NCI-H748 treated with DMSO at 0.1 percent for 48 hours (cell line): ENCODE measurements around the gene ABHD6.
"Not testable (repeated sequence)": the region's sequence is repeated elsewhere in the genome, so short reads cannot be mapped to it uniquely, and the experiment has no call there.

Experiments
- DNase-seq: peaks from one replicate; lab custom pipeline; 2025; lab: John Stamatoyannopoulos, UW

ABHD6 gene

GRCh38 chr3:58274027-58274614, 36.5 kb downstream of the ABHD6 start:
- no peak for DNase-seq

- no peak for DNase-seq
These were observed 43.5 kb downstream of the ABHD6 start for GRCh38 chr3:58281069-58281468.

DNA sequence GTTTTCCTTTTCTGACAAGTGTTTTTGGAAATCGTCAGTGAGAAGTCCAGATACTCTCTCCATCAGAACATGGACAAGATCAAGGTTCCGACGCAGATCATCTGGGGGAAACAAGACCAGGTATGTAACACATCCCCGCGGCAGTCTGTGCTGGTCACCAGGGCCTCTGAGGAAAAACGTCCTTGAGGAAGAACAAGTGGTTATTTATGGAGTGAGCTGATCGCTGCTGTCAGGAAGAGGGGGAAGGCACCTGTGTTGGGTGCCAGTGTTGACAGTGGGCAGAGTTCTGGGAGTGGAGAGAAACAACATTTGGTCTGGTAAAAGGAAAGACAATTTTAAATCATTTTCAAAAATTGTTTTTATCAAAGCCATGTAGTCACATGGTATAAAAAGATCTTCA, 47.7 kb downstream of the ABHD6 start:
- DNase-seq, result no peak

- no peak for DNase-seq
These were observed 49.8 kb downstream of the ABHD6 start for GRCh38 chr3:58287354-58287753.

DNA sequence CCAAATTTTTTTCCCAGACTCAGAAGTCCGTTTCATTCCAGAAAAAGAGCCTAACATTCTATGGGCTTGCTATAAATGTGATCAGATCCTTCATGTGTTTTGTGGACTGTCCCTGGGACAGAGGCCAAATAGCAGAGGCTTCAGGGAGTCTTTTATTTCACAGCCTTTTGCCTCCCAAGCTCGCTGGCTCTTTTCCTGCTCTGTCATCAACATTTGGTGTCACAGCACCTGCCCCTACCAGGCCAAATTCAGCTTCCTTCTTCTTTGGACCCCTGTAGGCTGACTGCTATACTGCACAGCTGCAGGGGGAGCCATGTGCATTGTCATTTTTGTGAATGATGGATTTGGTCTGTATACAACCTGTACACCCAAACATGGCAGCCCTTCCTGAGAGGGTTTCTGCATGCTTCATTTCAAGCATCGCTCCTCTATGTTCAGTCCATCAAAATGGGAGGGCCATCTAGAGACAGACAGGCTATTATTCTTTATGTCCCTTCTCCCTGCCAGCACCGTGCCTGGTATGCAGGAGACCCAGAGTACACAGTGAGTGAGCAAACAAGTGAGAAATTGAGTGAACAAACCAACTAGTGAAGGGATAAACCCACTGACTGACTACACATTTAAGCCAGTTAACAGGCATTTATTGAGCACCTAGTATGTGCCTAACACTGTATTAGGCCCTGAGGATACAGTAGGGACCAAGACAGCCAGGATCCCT, 50.6 kb downstream of the ABHD6 start:
- DNase-seq, result no peak

DNA sequence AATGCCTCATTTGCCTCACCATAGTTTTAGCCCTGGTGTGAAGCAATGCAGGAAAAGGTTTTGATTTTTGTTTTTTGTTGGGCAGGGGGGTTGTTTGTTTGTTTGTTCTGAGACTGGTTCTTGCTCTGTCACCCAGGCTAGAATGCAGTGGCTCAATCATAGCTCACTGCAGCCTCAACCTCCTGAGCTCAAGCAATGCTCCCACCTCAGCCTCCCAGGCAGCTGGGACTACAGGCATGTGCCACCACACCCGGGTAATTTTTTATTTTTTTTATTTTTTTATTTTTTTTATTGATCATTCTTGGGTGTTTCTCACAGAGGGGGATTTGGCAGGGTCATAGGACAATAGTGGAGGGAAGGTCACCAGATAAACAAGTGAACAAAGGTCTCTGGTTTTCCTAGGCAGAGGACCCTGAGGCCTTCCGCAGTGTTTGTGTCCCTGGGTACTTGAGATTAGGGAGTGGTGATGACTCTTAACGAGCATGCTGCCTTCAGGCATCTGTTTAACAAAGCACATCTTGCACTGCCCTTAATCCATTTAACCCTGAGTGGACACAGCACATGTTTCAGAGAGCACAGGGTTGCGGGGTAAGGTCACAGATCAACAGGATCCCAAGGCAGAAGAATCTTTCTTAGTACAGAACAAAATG, 51.5 kb downstream of the ABHD6 start:
- not testable (repeated sequence) for DNase-seq

DNA sequence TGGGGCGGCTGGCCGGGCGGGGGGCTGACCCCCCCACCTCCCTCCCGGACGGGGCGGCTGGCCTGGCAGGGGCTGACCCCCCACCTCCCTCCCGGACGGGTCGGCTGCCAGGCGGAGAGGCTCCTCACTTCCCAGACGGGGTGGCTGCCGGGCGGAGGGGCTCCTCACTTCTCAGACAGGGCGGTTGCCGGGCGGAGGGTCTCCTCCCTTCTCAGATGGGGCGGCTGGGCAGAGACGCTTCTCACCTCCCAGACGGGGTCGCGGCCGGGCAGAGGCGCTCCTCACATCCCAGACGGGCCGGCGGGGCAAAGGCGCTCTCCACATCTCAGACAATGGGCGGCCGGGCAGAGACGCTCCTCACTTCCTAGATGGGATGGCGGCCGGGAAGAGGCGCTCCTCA, 52.9 kb downstream of the ABHD6 start:
- DNase-seq, result not testable (repeated sequence)

DNA sequence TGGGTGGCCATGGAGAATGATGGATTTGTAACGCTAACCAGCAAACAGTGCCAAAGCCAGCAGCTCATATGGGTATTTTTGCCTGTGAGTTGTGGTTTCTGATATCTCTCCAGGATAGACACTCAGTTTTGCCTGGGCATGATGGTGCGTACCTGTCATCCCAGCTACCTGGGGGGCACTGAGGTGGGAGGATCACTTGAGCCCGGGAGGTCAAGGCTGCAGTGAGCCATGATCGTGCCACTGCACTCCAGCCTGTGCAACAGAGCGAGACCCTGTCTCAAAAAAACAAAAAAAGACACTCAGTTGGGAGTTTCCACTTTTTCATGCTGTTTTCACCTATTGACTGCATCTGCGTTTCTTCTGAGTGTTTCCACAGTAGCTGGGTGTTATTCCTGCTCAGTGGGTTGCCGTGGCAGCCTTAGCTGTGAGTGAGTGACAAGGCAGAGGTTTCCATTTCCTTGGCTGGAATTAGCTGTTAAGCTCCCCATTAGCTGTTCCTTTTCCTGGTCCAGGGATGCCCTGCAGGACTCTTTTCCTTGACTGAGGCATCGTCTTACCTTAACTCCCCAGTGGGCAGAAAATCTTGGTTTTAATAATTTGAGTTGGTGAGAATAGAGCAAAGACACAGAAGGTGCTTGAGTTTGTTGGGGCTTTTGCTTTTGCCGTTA, 54.2 kb downstream of the ABHD6 start:
- DNase-seq, result no peak

- DNase-seq, result no peak
These were observed 55.3 kb downstream of the ABHD6 start for GRCh38 chr3:58292866-58293265.

- DNase-seq, result no peak
These were observed 55.9 kb downstream of the ABHD6 start for GRCh38 chr3:58293516-58293915.

GRCh38 chr3:58296269-58296668, 58.7 kb downstream of the ABHD6 start:
- no peak for DNase-seq

DNA sequence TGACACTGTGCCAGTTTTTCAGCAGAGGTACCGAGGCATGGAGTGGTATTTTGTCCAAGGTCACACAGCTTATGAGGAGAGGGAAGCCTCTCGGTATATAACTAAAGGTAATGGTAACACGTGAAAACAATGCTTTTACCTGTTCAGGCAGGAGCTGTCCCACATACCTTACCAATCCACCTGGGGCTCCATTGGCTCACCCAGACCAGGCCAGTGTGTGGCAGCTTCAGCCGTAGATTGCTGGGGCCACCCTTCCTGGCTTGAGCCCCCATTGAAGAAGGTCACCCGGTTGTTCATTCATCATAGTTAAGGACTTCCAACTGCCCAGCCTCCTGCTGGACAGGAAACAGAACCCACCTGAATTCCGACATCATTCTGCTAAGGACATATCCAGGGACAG, 59.3 kb downstream of the ABHD6 start:
- no peak for DNase-seq

GRCh38 chr3:58298190-58298589, 60.6 kb downstream of the ABHD6 start:
- no peak for DNase-seq

DNA sequence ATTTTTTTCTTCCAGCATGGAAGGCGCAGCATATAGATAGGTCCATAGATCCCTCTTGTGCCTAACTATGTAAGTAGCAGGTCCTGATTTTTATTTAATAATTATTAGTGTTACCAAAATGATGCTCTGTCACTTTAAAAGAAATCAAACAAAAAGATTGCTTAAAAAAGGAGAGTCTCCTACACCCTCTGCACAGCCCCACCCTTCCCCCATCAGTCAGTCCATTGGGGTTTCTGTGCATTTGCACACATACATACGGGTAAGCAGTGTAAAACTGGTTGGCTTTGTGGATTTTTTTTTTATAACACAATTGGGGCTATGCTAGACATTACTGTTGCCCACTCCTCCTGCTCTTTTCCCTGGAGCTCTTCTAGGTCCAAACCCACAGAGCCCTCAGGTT, 61.5 kb downstream of the ABHD6 start:
- no peak for DNase-seq

DNA sequence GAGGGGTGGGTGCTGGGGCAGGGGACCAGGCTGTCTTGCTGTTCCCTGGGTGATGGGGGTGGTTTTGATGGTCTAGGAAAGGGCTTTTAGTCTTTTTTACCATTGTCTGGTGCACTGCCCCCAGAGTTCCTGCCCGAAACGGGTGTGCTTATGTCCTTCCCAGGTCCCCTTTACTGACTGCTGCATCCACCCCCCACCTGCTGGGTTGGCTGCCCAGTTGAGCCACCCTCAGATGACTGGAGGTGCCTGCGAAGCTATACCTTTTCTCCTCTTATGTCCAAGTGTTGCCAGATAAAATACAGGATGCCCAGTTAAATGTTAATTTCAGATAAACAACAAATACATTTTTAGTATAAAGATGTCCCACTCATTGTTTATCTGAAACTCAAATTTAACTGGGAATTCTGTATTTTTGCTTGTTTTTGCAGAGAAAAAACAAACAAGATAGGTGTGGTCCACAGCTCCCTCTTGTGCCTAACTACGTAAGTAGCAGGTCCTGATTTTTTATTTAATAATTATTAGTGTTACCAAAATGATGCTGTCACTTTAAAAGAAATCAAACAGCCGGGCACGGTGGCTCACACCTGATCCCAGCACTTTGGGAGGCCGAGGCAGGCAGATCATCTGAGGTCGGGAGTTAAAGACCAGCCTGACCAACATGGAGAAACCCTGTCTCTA, 62.4 kb downstream of the ABHD6 start:
- no peak for DNase-seq

- peak; percentile 77 for DNase-seq
These were observed 68.5 kb downstream of the ABHD6 start, which contains the start of the genes HTD2 and RPP14 for GRCh38 chr3:58305882-58306711. TSS of gene HTD2 (plus strand) at chr3:58306520. CDS start at chr3:58317614, 11,094 bp downstream. TSS of gene RPP14 (plus strand) at chr3:58306245. CDS start at chr3:58310330, 4,085 bp downstream.

GRCh38 chr3:58307639-58308215, 70.1 kb downstream of the ABHD6 start:
- DNase-seq, result peak; percentile 10

GRCh38 chr3:58308728-58309127, 71.1 kb downstream of the ABHD6 start:
- DNase-seq, result no peak

DNA sequence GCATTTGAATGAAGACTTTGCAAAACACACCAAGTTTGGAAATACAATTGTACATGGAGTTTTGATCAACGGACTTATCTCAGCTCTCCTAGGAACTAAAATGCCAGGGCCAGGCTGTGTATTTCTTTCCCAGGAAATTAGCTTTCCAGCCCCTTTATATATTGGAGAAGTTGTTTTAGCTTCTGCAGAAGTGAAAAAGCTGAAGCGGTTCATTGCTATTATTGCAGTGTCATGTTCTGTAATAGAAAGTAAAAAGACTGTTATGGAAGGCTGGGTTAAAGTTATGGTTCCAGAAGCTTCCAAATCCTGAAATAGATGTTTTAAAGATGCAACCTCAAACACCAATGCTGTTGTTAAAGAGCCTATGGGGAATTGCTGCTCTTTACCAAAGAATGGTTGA, 80.2 kb downstream of the ABHD6 start:
- no peak for DNase-seq

GRCh38 chr3:58321791-58322190, 84.2 kb downstream of the ABHD6 start:
- DNase-seq, result no peak

DNA sequence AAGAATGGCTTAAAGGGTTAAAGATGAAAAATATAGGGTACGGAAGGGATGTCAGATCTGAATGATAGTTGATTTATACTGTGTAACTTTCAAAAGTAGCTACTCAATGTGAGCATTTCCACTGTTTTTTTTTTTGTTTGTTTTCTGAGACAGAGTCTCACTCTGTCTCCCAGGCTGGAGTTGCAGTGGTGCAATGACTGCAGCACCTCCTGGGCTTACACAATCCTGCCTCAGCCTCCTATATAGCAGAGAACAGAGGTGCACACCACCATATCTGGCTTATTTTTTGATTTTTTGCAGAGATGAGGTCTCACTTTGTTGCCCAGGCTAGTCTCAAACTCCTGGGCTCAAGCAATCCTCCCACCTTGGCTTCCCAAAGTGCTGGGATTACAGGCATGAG, 85.2 kb downstream of the ABHD6 start:
- DNase-seq, result no peak
